HEK293 (cell line): ENCODE measurements around the gene TMEM140.

Experiments used
- CTCF ChIA-PET: fragments of 350-600 bp; formaldehyde crosslinking; extraction: SDS; loops from one replicate; lab custom pipeline; 2021; ENCODE audit warnings: antibody characterized with exemption; lab: Yijun Ruan, JAX
- POLR2A ChIA-PET: fragments of 300-600 bp; formaldehyde crosslinking; extraction: SDS; loops from one replicate; lab custom pipeline; 2020; ENCODE audit warnings: antibody characterized with exemption, inconsistent platforms; lab: Yijun Ruan, JAX
- H3K27ac ChIP-seq: fragments of 200-500 bp; sonication (Bioruptor generic); 2 replicates; pipeline ENCODE4 v1.5.1; 2014; ENCODE audit warnings: low read depth, low read length, control low read depth, inconsistent platforms; ENCODE audit errors: extremely low read depth
- H3K36me3 ChIP-seq, 2 experiments: fragments of 200-500 bp in 1 of 2; sonication (Bioruptor generic) in 1 of 2; 1 replicate in 1 of 2; 2 replicates in 1 of 2; pipeline ENCODE4 v1.5.1; 2014 to 2017; ENCODE audit warnings: inconsistent platforms in 2 of 2, low read length in 2 of 2; ENCODE audit not compliant: control insufficient read depth in 2 of 2, insufficient read depth in 1 of 2
- H3K4me1 ChIP-seq: fragments of 200-500 bp; sonication (Bioruptor generic); 2 replicates; pipeline ENCODE4 v1.5.1; 2014; ENCODE audit warnings: mild to moderate bottlenecking, low read length, inconsistent platforms; ENCODE audit not compliant: control insufficient read depth, insufficient read depth
- H3K4me3 ChIP-seq: 2 replicates; pipeline ENCODE4 v1.5.1; 2011; ENCODE audit warnings: low read depth, mild to moderate bottlenecking, control low read depth, low read length, moderate library complexity
- H3K9me3 ChIP-seq: fragments of 200-500 bp; sonication (Bioruptor generic); 2 replicates; pipeline ENCODE4 v1.5.1; 2014; ENCODE audit warnings: low read depth, low read length, inconsistent platforms; ENCODE audit not compliant: control insufficient read depth, insufficient read depth
- GFI1B ChIP-seq: fragments of 450-650 bp; formaldehyde crosslinking; IDR thresholded peaks from 2 replicates; pipeline ENCODE4 v1.5.1; 2016; ENCODE audit warnings: missing biosample characterization, missing genetic modification characterization
- HOXC10 ChIP-seq: sonication (generic); formaldehyde crosslinking; IDR thresholded peaks from 2 replicates; pipeline ENCODE4 v1.8.1; 2023; ENCODE audit warnings: mild to moderate bottlenecking, missing genetic modification reagents
- IKZF3 ChIP-seq: fragments of 450-650 bp; IDR thresholded peaks from 2 replicates; pipeline ENCODE4 v1.5.0; 2018; ENCODE audit warnings: missing biosample characterization, mild to moderate bottlenecking, missing genetic modification characterization, moderate library complexity
- KLF8 ChIP-seq: fragments of 450-650 bp; formaldehyde crosslinking; IDR thresholded peaks from 2 replicates; pipeline ENCODE4 v1.5.1; 2016; ENCODE audit warnings: missing biosample characterization, missing genetic modification characterization
- OSR2 ChIP-seq: fragments of 450-650 bp; formaldehyde crosslinking; IDR thresholded peaks from 2 replicates; pipeline ENCODE4 v1.5.1; 2016; ENCODE audit warnings: missing biosample characterization, missing genetic modification characterization
- OVOL3 ChIP-seq: fragments of 450-650 bp; formaldehyde crosslinking; IDR thresholded peaks from 2 replicates; pipeline ENCODE4 v1.5.1; 2016; ENCODE audit warnings: missing biosample characterization, missing genetic modification characterization
- ZBTB21 ChIP-seq: fragments of 450-650 bp; formaldehyde crosslinking; IDR thresholded peaks from 2 replicates; pipeline ENCODE4 v1.5.1; 2017; ENCODE audit warnings: missing biosample characterization, missing genetic modification characterization
- ZBTB26 ChIP-seq: fragments of 450-650 bp; formaldehyde crosslinking; optimal IDR thresholded peaks from 2 replicates; pipeline ENCODE3; 2016; ENCODE audit warnings: missing biosample characterization, mild to moderate bottlenecking, missing genetic modification characterization
- ZNF24 ChIP-seq: fragments of 450-650 bp; formaldehyde crosslinking; IDR thresholded peaks from 2 replicates; pipeline ENCODE4 v1.5.1; 2016; ENCODE audit warnings: missing biosample characterization, missing genetic modification characterization
- ZNF248 ChIP-seq: fragments of 450-650 bp; formaldehyde crosslinking; IDR thresholded peaks from 2 replicates; pipeline ENCODE4 v1.5.1; 2017; ENCODE audit warnings: missing biosample characterization, missing genetic modification characterization
- ZNF280D ChIP-seq: fragments of 450-650 bp; formaldehyde crosslinking; IDR thresholded peaks from 2 replicates; pipeline ENCODE4 v1.5.1; 2016; ENCODE audit warnings: missing biosample characterization, missing genetic modification characterization
- ZNF416 ChIP-seq: fragments of 450-650 bp; formaldehyde crosslinking; IDR thresholded peaks from 2 replicates; pipeline ENCODE4 v1.5.1; 2016; ENCODE audit warnings: missing biosample characterization, missing genetic modification characterization
- ZNF423 ChIP-seq: fragments of 450-650 bp; formaldehyde crosslinking; IDR thresholded peaks from 2 replicates; pipeline ENCODE4 v1.5.1; 2016; ENCODE audit warnings: missing biosample characterization, missing genetic modification characterization
- ZNF48 ChIP-seq: fragments of 450-650 bp; formaldehyde crosslinking; IDR thresholded peaks from 2 replicates; pipeline ENCODE4 v1.5.1; 2016; ENCODE audit warnings: missing biosample characterization, missing genetic modification characterization
- ZNF521 ChIP-seq: fragments of 450-650 bp; formaldehyde crosslinking; IDR thresholded peaks from 2 replicates; pipeline ENCODE4 v1.5.1; 2017; ENCODE audit warnings: missing biosample characterization, mild to moderate bottlenecking, missing genetic modification characterization
- ZNF548 ChIP-seq: fragments of 450-650 bp; formaldehyde crosslinking; IDR thresholded peaks from 2 replicates; pipeline ENCODE4 v1.5.1; 2016; ENCODE audit warnings: missing biosample characterization, missing genetic modification characterization
- ZNF561 ChIP-seq: fragments of 450-650 bp; IDR thresholded peaks from 2 replicates; pipeline ENCODE4 v1.5.1; 2018; ENCODE audit warnings: missing biosample characterization, missing genetic modification characterization, borderline replicate concordance
- TF ChIP-seq, protein P1 (sequence below): fragments of 450-650 bp; formaldehyde crosslinking; IDR thresholded peaks from 2 replicates; pipeline ENCODE4 v1.5.1; 2016; ENCODE audit warnings: missing biosample characterization, missing genetic modification characterization, borderline replicate concordance
- TF ChIP-seq, protein P2 (sequence below): fragments of 450-650 bp; formaldehyde crosslinking; IDR thresholded peaks from 2 replicates; pipeline ENCODE4 v1.5.1; 2017; ENCODE audit warnings: missing biosample characterization, mild to moderate bottlenecking, missing genetic modification characterization, moderate library complexity
- TF ChIP-seq, protein P3 (sequence below): fragments of 450-650 bp; formaldehyde crosslinking; conservative IDR thresholded peaks from 2 replicates; pipeline ENCODE4 v1.5.1; 2016; ENCODE audit warnings: low read depth, missing biosample characterization, missing genetic modification characterization

Gene TMEM140

GRCh38 chr7:135098391-135098790, 49.5 kb upstream of the TMEM140 start (continued):
- TF ChIP-seq, protein P1, sequence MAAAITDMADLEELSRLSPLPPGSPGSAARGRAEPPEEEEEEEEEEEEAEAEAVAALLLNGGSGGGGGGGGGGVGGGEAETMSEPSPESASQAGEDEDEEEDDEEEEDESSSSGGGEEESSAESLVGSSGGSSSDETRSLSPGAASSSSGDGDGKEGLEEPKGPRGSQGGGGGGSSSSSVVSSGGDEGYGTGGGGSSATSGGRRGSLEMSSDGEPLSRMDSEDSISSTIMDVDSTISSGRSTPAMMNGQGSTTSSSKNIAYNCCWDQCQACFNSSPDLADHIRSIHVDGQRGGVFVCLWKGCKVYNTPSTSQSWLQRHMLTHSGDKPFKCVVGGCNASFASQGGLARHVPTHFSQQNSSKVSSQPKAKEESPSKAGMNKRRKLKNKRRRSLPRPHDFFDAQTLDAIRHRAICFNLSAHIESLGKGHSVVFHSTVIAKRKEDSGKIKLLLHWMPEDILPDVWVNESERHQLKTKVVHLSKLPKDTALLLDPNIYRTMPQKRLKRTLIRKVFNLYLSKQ (tag by site-specific recombination), result no peak
- no peak for TF ChIP-seq ZNF423 (tag by site-specific recombination)

GRCh38 chr7:135100856-135101255, 47.0 kb upstream of the TMEM140 start:
- no peak for TF ChIP-seq HOXC10
- no peak for TF ChIP-seq IKZF3
- no peak for TF ChIP-seq ZNF248
- TF ChIP-seq OSR2, result no peak
- TF ChIP-seq, protein P2, sequence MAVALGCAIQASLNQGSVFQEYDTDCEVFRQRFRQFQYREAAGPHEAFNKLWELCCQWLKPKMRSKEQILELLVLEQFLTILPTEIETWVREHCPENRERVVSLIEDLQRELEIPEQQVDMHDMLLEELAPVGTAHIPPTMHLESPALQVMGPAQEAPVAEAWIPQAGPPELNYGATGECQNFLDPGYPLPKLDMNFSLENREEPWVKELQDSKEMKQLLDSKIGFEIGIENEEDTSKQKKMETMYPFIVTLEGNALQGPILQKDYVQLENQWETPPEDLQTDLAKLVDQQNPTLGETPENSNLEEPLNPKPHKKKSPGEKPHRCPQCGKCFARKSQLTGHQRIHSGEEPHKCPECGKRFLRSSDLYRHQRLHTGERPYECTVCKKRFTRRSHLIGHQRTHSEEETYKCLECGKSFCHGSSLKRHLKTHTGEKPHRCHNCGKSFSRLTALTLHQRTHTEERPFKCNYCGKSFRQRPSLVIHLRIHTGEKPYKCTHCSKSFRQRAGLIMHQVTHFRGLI, result no peak
- no peak for TF ChIP-seq ZBTB21
- TF ChIP-seq ZBTB26 (tag by site-specific recombination), result no peak
- TF ChIP-seq ZNF561 (tag by site-specific recombination), result no peak
- TF ChIP-seq OVOL3 (tag by site-specific recombination), result no peak
- no peak for TF ChIP-seq ZNF48
- TF ChIP-seq ZNF280D (tag by site-specific recombination), result no peak
- TF ChIP-seq KLF8 (tag by site-specific recombination), result no peak
- TF ChIP-seq, protein P3, sequence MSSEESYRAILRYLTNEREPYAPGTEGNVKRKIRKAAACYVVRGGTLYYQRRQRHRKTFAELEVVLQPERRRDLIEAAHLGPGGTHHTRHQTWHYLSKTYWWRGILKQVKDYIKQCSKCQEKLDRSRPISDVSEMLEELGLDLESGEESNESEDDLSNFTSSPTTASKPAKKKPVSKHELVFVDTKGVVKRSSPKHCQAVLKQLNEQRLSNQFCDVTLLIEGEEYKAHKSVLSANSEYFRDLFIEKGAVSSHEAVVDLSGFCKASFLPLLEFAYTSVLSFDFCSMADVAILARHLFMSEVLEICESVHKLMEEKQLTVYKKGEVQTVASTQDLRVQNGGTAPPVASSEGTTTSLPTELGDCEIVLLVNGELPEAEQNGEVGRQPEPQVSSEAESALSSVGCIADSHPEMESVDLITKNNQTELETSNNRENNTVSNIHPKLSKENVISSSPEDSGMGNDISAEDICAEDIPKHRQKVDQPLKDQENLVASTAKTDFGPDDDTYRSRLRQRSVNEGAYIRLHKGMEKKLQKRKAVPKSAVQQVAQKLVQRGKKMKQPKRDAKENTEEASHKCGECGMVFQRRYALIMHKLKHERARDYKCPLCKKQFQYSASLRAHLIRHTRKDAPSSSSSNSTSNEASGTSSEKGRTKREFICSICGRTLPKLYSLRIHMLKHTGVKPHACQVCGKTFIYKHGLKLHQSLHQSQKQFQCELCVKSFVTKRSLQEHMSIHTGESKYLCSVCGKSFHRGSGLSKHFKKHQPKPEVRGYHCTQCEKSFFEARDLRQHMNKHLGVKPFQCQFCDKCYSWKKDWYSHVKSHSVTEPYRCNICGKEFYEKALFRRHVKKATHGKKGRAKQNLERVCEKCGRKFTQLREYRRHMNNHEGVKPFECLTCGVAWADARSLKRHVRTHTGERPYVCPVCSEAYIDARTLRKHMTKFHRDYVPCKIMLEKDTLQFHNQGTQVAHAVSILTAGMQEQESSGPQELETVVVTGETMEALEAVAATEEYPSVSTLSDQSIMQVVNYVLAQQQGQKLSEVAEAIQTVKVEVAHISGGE (tag by site-specific recombination), result no peak
- TF ChIP-seq ZNF548 (tag by site-specific recombination), result no peak
- TF ChIP-seq ZNF416 (tag by site-specific recombination), result no peak
- TF ChIP-seq ZNF24, result no peak
- no peak for TF ChIP-seq ZNF521 (tag by site-specific recombination)
- no peak for TF ChIP-seq GFI1B
- ChIA-PET POLR2A (no interaction called here), CTCF (no interaction called here)
- Histone ChIP-seq H3K9me3 (no peaks in the 10 kb centered on the region), H3K4me1 (no peaks in the 10 kb centered on the region), H3K4me3 (no peak overlapping the region), H3K27ac (no peak overlapping the region), H3K36me3 (no peaks in the 10 kb centered on the region)
